Measurements from ENCODE around the gene ABCD1.

The ABCD1 gene

GRCh38 chrX:153707406-153707805 is 17.2 kb upstream of the ABCD1 start:
- no peak overlapping the region for H3K4me3 ChIP-seq (ENCODE audit: low read depth, low read length)
- ChIA-PET POLR2A (no interaction called here), CTCF (interaction anchor here (0.6 to 3.6 kb wide), 17 partner anchors 9 to 766 kb away, joined by 3 to 23 read pairs (median 4); no protein-coding TSS in a partner anchor)
- H3K4me1 ChIP-seq (ENCODE audit: control insufficient read depth, insufficient read depth, low read length) = no peaks in the 10 kb centered on the region
- H3K9me3 ChIP-seq (ENCODE audit: control insufficient read depth, insufficient read depth, low read depth, low read length) = no peaks in the 10 kb centered on the region
- H3K36me3 ChIP-seq (ENCODE audit: control insufficient read depth in 2 of 2, insufficient read depth in 1 of 2, low read length in 2 of 2) = peaks cover 4 to 74% of the 10 kb centered on the region in 2 experiments; a peak in 2 of 3 replicates
- H3K27ac ChIP-seq (ENCODE audit: extremely low read depth, low read depth, low read length) = no peak overlapping the region
- TF ChIP-seq TRIM28 (IDR thresholded peaks at IDR 0.05; ENCODE audit: borderline replicate concordance, low read length) = no peak
- TF ChIP-seq ZNF341 (tag by site-specific recombination; IDR thresholded peaks at IDR 0.05; ENCODE audit: low read depth) = no peak
- no peak for TF ChIP-seq ZNF792 (tag by site-specific recombination; IDR thresholded peaks at IDR 0.05)
- no peak for TF ChIP-seq ZNF223 (tag by site-specific recombination; IDR thresholded peaks at IDR 0.05)
- no peak for TF ChIP-seq ZSCAN23 (tag by site-specific recombination; IDR thresholded peaks at IDR 0.05)
- no peak for TF ChIP-seq ZNF174 (tag by site-specific recombination; IDR thresholded peaks at IDR 0.05)
- TF ChIP-seq, protein P1, sequence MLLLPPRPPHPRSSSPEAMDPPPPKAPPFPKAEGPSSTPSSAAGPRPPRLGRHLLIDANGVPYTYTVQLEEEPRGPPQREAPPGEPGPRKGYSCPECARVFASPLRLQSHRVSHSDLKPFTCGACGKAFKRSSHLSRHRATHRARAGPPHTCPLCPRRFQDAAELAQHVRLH (tag by site-specific recombination; IDR thresholded peaks at IDR 0.05) = no peak
- TF ChIP-seq KLF16 (tag by site-specific recombination; IDR thresholded peaks at IDR 0.05) = no peak

DNA sequence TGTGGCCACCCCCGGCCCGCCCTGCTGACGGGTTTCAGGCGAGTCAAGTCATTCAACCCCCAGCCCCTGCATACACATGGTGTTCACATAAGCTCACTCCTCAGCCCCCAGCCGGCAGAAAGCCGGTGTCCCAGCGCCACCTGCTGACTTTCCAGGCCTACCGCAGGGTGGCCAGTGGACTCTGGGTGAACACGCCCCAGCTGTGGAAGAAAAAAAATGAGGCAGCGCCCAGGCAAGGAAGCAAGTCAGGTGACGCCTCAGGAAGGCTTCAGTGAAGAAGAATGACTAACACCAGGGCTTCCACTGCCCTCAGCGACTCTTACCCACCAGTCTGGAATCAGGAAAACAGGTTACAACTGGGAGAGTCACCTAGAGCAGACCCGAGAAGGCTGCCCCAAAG is 16.2 kb upstream of the ABCD1 start:
- Histone ChIP-seq H3K36me3 (ENCODE audit: control insufficient read depth in 2 of 2, insufficient read depth in 1 of 2, low read length in 2 of 2) (peaks cover 4 to 72% of the 10 kb centered on the region in 2 experiments; a peak in 2 of 3 replicates), H3K9me3 (ENCODE audit: control insufficient read depth, insufficient read depth, low read depth, low read length) (no peaks in the 10 kb centered on the region), H3K4me1 (ENCODE audit: control insufficient read depth, insufficient read depth, low read length) (no peaks in the 10 kb centered on the region), H3K4me3 (ENCODE audit: low read depth, low read length) (no peak overlapping the region), H3K27ac (ENCODE audit: extremely low read depth, low read depth, low read length) (no peak overlapping the region)
- ChIA-PET CTCF (interaction anchor here (0.6 to 3.6 kb wide), 36 partner anchors 9 to 767 kb away, joined by 3 to 23 read pairs (median 4); partner anchors contain the start of gene SLC6A8), POLR2A (interaction anchor here (0.5 to 2.1 kb wide), 9 partner anchors 9 to 890 kb away, joined by 3 to 6 read pairs (median 4); partner anchors contain the start of gene SLC6A8)
- TF ChIP-seq KLF9 (tag by site-specific recombination; IDR thresholded peaks at IDR 0.05; ENCODE audit: low read depth) (peak; percentile 33; the same call in 1 of the 2 replicates), ZIC2 (tag by site-specific recombination; IDR thresholded peaks at IDR 0.05) (peak; percentile 89), ZNF362 (tag by site-specific recombination; IDR thresholded peaks at IDR 0.05) (peak; percentile 95), SALL2 (tag by site-specific recombination; IDR thresholded peaks at IDR 0.05; ENCODE audit: borderline replicate concordance) (no peak), ZBTB17 (tag by site-specific recombination; IDR thresholded peaks at IDR 0.05) (peak; percentile 21; the same call in 1 of the 2 replicates), PRDM4 (tag by site-specific recombination; IDR thresholded peaks at IDR 0.05) (no peak), ZNF155 (tag by site-specific recombination; IDR thresholded peaks at IDR 0.05) (no peak), ZNF600 (tag by site-specific recombination; IDR thresholded peaks at IDR 0.05) (peak; percentile 76; the same call in 1 of the 2 replicates), KLF8 (tag by site-specific recombination; IDR thresholded peaks at IDR 0.05) (0 out of 2 replicates have a peak, but pooled peaks have one; percentile 30), KLF1 (tag by site-specific recombination; IDR thresholded peaks at IDR 0.05) (peak; percentile 53; the same call in 1 of the 2 replicates), OSR2 (tag by site-specific recombination; IDR thresholded peaks at IDR 0.05) (no peak), ZFP69B (tag by site-specific recombination; IDR thresholded peaks at IDR 0.05) (no peak), ZNF654 (tag by site-specific recombination; IDR thresholded peaks at IDR 0.05; ENCODE audit: low read depth) (peak; percentile 98), ZFHX2 (tag by site-specific recombination; conservative IDR thresholded peaks at IDR 0.05) (0 out of 2 replicates have a peak, but pooled peaks have one; percentile 21)
- TF ChIP-seq, protein P2, sequence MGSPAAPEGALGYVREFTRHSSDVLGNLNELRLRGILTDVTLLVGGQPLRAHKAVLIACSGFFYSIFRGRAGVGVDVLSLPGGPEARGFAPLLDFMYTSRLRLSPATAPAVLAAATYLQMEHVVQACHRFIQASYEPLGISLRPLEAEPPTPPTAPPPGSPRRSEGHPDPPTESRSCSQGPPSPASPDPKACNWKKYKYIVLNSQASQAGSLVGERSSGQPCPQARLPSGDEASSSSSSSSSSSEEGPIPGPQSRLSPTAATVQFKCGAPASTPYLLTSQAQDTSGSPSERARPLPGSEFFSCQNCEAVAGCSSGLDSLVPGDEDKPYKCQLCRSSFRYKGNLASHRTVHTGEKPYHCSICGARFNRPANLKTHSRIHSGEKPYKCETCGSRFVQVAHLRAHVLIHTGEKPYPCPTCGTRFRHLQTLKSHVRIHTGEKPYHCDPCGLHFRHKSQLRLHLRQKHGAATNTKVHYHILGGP (tag by site-specific recombination; IDR thresholded peaks at IDR 0.05) = no peak
- TF ChIP-seq, protein P3, sequence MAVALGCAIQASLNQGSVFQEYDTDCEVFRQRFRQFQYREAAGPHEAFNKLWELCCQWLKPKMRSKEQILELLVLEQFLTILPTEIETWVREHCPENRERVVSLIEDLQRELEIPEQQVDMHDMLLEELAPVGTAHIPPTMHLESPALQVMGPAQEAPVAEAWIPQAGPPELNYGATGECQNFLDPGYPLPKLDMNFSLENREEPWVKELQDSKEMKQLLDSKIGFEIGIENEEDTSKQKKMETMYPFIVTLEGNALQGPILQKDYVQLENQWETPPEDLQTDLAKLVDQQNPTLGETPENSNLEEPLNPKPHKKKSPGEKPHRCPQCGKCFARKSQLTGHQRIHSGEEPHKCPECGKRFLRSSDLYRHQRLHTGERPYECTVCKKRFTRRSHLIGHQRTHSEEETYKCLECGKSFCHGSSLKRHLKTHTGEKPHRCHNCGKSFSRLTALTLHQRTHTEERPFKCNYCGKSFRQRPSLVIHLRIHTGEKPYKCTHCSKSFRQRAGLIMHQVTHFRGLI (tag by site-specific recombination; IDR thresholded peaks at IDR 0.05) = 0 out of 2 replicates have a peak, but pooled peaks have one; percentile 21
- TF ChIP-seq, protein P4, sequence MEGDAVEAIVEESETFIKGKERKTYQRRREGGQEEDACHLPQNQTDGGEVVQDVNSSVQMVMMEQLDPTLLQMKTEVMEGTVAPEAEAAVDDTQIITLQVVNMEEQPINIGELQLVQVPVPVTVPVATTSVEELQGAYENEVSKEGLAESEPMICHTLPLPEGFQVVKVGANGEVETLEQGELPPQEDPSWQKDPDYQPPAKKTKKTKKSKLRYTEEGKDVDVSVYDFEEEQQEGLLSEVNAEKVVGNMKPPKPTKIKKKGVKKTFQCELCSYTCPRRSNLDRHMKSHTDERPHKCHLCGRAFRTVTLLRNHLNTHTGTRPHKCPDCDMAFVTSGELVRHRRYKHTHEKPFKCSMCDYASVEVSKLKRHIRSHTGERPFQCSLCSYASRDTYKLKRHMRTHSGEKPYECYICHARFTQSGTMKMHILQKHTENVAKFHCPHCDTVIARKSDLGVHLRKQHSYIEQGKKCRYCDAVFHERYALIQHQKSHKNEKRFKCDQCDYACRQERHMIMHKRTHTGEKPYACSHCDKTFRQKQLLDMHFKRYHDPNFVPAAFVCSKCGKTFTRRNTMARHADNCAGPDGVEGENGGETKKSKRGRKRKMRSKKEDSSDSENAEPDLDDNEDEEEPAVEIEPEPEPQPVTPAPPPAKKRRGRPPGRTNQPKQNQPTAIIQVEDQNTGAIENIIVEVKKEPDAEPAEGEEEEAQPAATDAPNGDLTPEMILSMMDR (tag by site-specific recombination; IDR thresholded peaks at IDR 0.05) = peak; percentile 85
- TF ChIP-seq, protein P5, sequence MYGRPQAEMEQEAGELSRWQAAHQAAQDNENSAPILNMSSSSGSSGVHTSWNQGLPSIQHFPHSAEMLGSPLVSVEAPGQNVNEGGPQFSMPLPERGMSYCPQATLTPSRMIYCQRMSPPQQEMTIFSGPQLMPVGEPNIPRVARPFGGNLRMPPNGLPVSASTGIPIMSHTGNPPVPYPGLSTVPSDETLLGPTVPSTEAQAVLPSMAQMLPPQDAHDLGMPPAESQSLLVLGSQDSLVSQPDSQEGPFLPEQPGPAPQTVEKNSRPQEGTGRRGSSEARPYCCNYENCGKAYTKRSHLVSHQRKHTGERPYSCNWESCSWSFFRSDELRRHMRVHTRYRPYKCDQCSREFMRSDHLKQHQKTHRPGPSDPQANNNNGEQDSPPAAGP (tag by site-specific recombination; IDR thresholded peaks at IDR 0.05) = peak; percentile 54; the same call in 1 of the 2 replicates

Measured in HEK293 (cell line).